ENCODE data around the gene LNPK.
"Not testable (repeated sequence)": the region's sequence is repeated elsewhere in the genome, so short reads cannot be mapped to it uniquely, and the experiment has no call there.

Gene LNPK

GRCh38 chr2:176004934-176005333 lies 2.9 kb upstream of the LNPK start:
- Mint-ChIP-seq H3K27ac (no peak overlapping the region), H3K4me3 (peak overlapping the region in 1 of 3 experiments; percentile 5), H3K27me3 (ENCODE audit: low read depth) (no peaks in the 10 kb centered on the region), H3K36me3 (ENCODE audit: low read depth) (no peaks in the 10 kb centered on the region), H3K9me3 (no peaks in the 10 kb centered on the region), H3K4me1 (peaks cover 29% of the 10 kb centered on the region)
- no peak for TF ChIP-seq CTCF (IDR thresholded peaks at IDR 0.05; ENCODE audit: unreplicated experiment in 3 of 3)

DNA sequence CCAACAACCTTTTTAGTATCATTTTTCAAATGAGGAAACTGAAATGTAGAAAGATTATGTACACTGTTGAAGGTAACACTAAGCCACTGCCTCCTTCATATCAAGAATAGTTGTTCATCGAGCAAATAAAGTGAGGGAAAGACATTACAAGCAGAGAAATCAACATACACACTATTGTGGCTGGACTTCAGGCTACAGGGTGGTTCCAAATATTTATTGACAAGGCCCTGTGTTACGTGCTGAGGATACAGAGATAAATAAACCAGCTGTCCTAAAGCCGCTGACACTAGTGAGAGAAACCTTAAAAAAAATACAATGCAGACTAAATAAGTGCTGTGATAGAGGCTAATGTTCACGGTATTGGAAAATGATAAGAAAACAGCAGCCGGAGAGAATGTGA lies 1.9 kb upstream of the LNPK start:
- peaks cover 36% of the 10 kb centered on the region for H3K4me1 Mint-ChIP-seq
- TF ChIP-seq CTCF (IDR thresholded peaks at IDR 0.05; ENCODE audit: unreplicated experiment in 3 of 3) = no peak
- peak overlapping the region in 1 of 3 experiments; percentile 11 for H3K27ac Mint-ChIP-seq
- H3K36me3 Mint-ChIP-seq (ENCODE audit: low read depth) = no peaks in the 10 kb centered on the region
- H3K4me3 Mint-ChIP-seq = peak overlapping the region; percentile 6 to 66 (median 29)
- no peaks in the 10 kb centered on the region for H3K27me3 Mint-ChIP-seq (ENCODE audit: low read depth)
- no peaks in the 10 kb centered on the region for H3K9me3 Mint-ChIP-seq

DNA sequence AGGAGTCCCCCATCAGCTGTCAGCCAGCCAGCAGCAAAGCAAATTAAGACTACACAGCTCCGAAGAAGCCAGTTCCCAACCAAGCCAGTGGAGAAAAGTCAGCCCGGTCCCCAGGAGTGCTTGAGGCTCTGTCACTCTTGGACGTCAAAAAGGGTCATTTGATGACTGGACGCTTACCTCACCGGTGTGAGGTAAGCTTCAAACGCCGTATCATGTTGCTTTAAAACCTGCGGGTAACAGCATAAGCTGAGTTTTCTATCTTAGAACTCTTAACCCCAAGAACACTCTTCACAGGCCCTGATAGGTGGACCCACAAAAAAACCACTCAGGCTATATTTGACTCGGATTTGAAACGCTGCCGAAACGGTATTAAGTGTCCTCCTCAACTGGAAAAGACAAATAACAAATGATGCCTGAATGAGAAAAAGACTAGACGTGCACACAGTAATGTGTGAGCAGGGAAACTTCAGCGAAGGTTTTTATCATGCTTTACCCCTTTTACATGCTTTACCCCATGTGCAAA lies 682 bp upstream of the LNPK start:
- Mint-ChIP-seq H3K4me3 (peak overlapping the region; percentile 84 to 96 (median 92)), H3K9me3 (no peaks in the 10 kb centered on the region), H3K27me3 (ENCODE audit: low read depth) (no peaks in the 10 kb centered on the region), H3K36me3 (ENCODE audit: low read depth) (no peaks in the 10 kb centered on the region), H3K4me1 (peaks cover 36% of the 10 kb centered on the region), H3K27ac (peak overlapping the region; percentile 84 to 92 (median 91))
- TF ChIP-seq CTCF (IDR thresholded peaks at IDR 0.05; ENCODE audit: unreplicated experiment in 3 of 3) = no peak

- Mint-ChIP-seq H3K9me3 (no peaks in the 10 kb centered on the region), H3K36me3 (ENCODE audit: low read depth) (no peaks in the 10 kb centered on the region), H3K4me1 (peaks cover 36% of the 10 kb centered on the region)
These were observed 669 bp downstream of the LNPK start for GRCh38 chr2:176001281-176001915.

DNA sequence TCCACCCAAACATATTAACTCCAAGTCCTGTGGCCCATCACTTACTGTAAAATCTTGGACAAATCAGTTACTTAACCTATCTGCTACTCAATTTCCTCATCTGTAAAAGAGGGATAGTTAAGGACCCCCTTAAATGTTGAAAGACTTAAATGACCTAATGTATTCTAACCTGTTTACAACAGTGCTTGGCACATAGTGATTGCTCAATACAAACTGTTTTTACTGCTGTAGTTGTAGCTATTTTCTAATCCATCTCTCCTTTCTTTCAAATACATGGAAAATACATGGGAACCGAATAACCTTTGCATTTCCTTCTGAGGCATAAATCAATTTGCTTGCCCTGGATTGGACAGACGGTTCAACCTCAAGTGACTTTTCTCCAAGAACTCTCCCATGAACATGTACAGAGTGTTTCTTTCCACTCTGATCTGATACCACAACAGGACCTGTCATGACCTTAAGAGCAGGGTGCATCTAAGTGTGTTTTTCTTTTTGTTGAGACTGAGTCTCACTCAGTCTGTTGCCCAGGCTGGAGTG lies 2.7 kb downstream of the LNPK start:
- Mint-ChIP-seq H3K9me3 (no peaks in the 10 kb centered on the region), H3K27ac (no peak overlapping the region), H3K4me3 (peak overlapping the region in 1 of 3 experiments; percentile 45), H3K4me1 (peaks cover 36% of the 10 kb centered on the region), H3K27me3 (ENCODE audit: low read depth) (no peaks in the 10 kb centered on the region), H3K36me3 (ENCODE audit: low read depth) (no peaks in the 10 kb centered on the region)
- TF ChIP-seq CTCF (IDR thresholded peaks at IDR 0.05; ENCODE audit: unreplicated experiment in 3 of 3) = no peak

More at GRCh38 chr2:176001281-176001915, 669 bp downstream of the LNPK start:
- Mint-ChIP-seq H3K27ac (peak overlapping the region; percentile 84 to 93 (median 91)), H3K27me3 (ENCODE audit: low read depth) (no peaks in the 10 kb centered on the region), H3K4me3 (peak overlapping the region; percentile 84 to 96 (median 92))
- TF ChIP-seq CTCF (IDR thresholded peaks at IDR 0.05; ENCODE audit: unreplicated experiment in 3 of 3) = no peak

- Mint-ChIP-seq H3K27me3 (ENCODE audit: low read depth) (no peaks in the 10 kb centered on the region), H3K36me3 (ENCODE audit: low read depth) (peaks cover 22% of the 10 kb centered on the region), H3K4me3 (no peak overlapping the region), H3K4me1 (no peaks in the 10 kb centered on the region), H3K9me3 (no peaks in the 10 kb centered on the region), H3K27ac (no peak overlapping the region)
- no peak for TF ChIP-seq CTCF (IDR thresholded peaks at IDR 0.05; ENCODE audit: unreplicated experiment in 3 of 3)
These were observed 12.0 kb downstream of the LNPK start for GRCh38 chr2:175990099-175990498.

DNA sequence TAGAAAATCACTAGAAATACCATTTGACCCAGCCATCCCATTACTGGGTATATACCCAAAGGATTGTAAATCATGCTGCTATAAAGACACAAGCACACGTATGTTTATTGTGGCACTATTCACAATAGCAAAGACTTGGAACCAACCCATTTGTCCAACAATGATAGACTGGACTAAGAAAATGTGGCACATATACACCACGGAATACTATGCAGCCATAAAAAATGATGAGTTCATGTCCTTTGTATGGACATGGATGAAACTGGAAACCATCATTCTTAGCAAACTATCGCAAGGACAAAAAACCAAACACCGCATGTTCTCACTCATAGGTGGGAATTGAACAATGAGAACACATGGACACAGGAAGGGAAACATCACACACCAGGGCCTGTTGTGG lies 14.9 kb downstream of the LNPK start:
- not testable (repeated sequence) for H3K27ac Mint-ChIP-seq; H3K4me1 Mint-ChIP-seq; H3K4me3 Mint-ChIP-seq; H3K27me3 Mint-ChIP-seq (ENCODE audit: low read depth); H3K9me3 Mint-ChIP-seq
- peaks cover 37% of the 10 kb centered on the region for H3K36me3 Mint-ChIP-seq (ENCODE audit: low read depth)
